ENCODE data around the gene SAP25. TPM values are rescaled to one million over a fixed set of nuclear protein-coding genes. Genes with fewer than 3 reads are reported as not detected.

Gene SAP25
- total RNA-seq, 1 experiment from 2014 or later, result 4.4 TPM

DNA sequence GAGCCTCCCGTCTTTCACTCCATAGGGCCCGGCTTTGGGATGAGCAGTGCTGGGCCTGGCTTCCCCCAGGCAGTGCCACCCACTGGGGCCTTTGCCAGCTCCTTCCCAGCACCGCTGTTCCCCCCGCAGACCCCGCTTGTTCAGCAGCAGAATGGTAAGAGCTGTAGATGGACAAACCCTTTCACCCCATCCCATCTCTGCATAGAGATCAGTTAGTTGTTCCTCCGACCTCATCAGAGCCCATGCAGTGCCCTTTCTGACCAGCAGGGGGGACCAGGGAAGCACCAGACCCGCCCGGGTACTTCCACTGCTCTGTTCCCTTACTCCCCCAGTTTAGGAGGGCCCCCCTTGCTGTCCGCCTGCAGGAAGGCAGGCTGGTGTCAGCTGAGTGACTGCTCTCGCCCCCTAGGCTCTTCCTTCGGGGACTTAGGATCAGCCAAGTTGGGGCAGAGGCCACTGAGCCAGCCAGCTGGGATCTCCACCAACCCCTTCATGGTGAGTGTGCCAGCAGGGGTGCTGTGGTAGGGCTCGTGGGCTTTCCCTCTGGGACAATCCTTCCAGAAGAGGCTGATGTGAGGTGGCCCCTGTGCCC lies 9.8 kb downstream of the SAP25 start:
- no peak overlapping the region for H3K4me3 ChIP-seq (replicated peaks in 1 of 2; ENCODE audit: low read depth in 1 of 2, low read length in 2 of 2)
- ChIA-PET CTCF (interaction anchor here (1.4 to 2.6 kb wide), 3 partner anchors 9 to 94 kb away, joined by 4 to 11 read pairs (median 6); partner anchors contain the start of genes FBXO24 and LRCH4), POLR2A (interaction anchor here (1.2 kb wide), 2 partner anchors 22 to 135 kb away, joined by 3 read pairs; partner anchors contain the start of genes FBXO24, LRCH4 and ZCWPW1), RAD21 (ENCODE audit: low non-redundant PET in 1 of 2, low total read pairs in 2 of 2, uncharacterized antibody in 2 of 2, unreplicated experiment in 2 of 2) (interaction anchor here in 1 of 2 experiments (0.6 kb wide), 1 partner anchor 198 kb away, joined by 3 read pairs; no protein-coding TSS in a partner anchor)
- no peak for DNase-seq (ENCODE audit: low read depth, low spot score)
- H3K9me2 ChIP-seq (ENCODE audit: insufficient read depth), result no peaks in the 10 kb centered on the region
- peaks cover 0 to 20% of the 10 kb centered on the region in 2 experiments; a peak in 1 of 4 replicates for H3K4me1 ChIP-seq (ENCODE audit: control insufficient read depth in 1 of 2, insufficient read depth in 2 of 2, low read length in 2 of 2)
- no peaks in the 10 kb centered on the region for H3K27me3 ChIP-seq (ENCODE audit: insufficient read depth, low read length)
- no TSS peak for BruUV-seq (replicated peaks)
- H3K27ac ChIP-seq (ENCODE audit: low read depth, low read length), result no peak overlapping the region
- H3K9ac ChIP-seq (ENCODE audit: low read length), result no peak overlapping the region
- no peaks in the 10 kb centered on the region for H4K20me1 ChIP-seq (ENCODE audit: insufficient read depth)
- H2AFZ ChIP-seq (ENCODE audit: low read depth, low read length, poor library complexity, severe bottlenecking), result no peak overlapping the region
- TF ChIP-seq SIN3A (IDR thresholded peaks at IDR 0.05; ENCODE audit: low read depth), result no peak
- TF ChIP-seq, protein P1, sequence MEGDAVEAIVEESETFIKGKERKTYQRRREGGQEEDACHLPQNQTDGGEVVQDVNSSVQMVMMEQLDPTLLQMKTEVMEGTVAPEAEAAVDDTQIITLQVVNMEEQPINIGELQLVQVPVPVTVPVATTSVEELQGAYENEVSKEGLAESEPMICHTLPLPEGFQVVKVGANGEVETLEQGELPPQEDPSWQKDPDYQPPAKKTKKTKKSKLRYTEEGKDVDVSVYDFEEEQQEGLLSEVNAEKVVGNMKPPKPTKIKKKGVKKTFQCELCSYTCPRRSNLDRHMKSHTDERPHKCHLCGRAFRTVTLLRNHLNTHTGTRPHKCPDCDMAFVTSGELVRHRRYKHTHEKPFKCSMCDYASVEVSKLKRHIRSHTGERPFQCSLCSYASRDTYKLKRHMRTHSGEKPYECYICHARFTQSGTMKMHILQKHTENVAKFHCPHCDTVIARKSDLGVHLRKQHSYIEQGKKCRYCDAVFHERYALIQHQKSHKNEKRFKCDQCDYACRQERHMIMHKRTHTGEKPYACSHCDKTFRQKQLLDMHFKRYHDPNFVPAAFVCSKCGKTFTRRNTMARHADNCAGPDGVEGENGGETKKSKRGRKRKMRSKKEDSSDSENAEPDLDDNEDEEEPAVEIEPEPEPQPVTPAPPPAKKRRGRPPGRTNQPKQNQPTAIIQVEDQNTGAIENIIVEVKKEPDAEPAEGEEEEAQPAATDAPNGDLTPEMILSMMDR (IDR thresholded peaks at IDR 0.05 in 2 of 3, conservative IDR thresholded peaks at IDR 0.05 in 1 of 3; ENCODE audit: borderline replicate concordance in 1 of 3, insufficient read depth in 1 of 3, low read depth in 2 of 3, low read length in 2 of 3), result peak; percentile 81 to 99 (median 93)
- peak; percentile 83 for TF ChIP-seq RAD21 (IDR thresholded peaks at IDR 0.05; ENCODE audit: low read depth)
- H3K9me3 ChIP-seq (ENCODE audit: control insufficient read depth in 1 of 2, insufficient read depth in 1 of 2, low read depth in 1 of 2, low read length in 2 of 2), result no peaks in the 10 kb centered on the region
- intact Hi-C loops (cut with micrococcal nuclease), result no loop called here
- no peaks in the 10 kb centered on the region for H3K36me3 ChIP-seq (ENCODE audit: control insufficient read depth in 1 of 2, insufficient read depth in 2 of 2, low read length in 2 of 2)
- no peaks in the 10 kb centered on the region for H3K79me2 ChIP-seq (ENCODE audit: insufficient read depth, low read length)
- peak; percentile 80 for ATAC-seq
- H3K4me2 ChIP-seq (ENCODE audit: low read length), result no peak overlapping the region

DNA sequence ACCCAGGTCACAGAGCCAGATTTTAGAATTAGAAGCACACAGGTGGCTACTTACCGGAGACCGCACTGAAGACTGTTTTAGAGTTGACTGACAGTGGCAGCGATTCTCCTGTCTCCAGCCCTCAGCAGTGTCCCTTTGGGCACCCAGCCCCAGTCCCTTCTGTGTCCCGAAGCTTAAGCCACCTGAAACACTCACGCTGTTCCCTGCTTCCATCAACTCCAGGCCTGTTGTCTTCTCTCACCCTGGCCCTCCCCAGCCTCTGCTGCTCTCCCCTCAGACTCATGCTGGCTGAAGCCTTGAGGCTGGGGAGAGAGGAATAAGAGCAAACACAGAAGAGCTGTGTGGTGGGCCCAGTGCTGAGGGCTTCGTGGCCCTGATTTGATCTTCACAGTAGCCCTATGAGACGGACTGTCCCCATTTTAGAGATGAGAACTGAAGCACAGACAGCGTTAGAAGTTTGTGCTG lies 10.6 kb downstream of the SAP25 start:
- H3K9ac ChIP-seq (ENCODE audit: low read length), result no peak overlapping the region
- H3K27me3 ChIP-seq (ENCODE audit: insufficient read depth, low read length), result no peaks in the 10 kb centered on the region
- ChIA-PET POLR2A (interaction anchor here (1.2 kb wide), 1 partner anchor 23 kb away, joined by 3 read pairs; the partner anchor contains the start of genes FBXO24 and LRCH4), RAD21 (ENCODE audit: low non-redundant PET in 1 of 2, low total read pairs in 2 of 2, uncharacterized antibody in 2 of 2, unreplicated experiment in 2 of 2) (no interaction called here), CTCF (interaction anchor here (1.6 to 2.6 kb wide), 2 partner anchors 23 to 94 kb away, joined by 6 to 11 read pairs; partner anchors contain the start of genes FBXO24 and LRCH4)
- H3K27ac ChIP-seq (ENCODE audit: low read depth, low read length), result no peak overlapping the region
- no peak overlapping the region for H3K4me2 ChIP-seq (ENCODE audit: low read length)
- no peak overlapping the region for H3K4me3 ChIP-seq (replicated peaks in 1 of 2; ENCODE audit: low read depth in 1 of 2, low read length in 2 of 2)
- peaks cover 0 to 12% of the 10 kb centered on the region in 2 experiments; a peak in 1 of 4 replicates for H3K4me1 ChIP-seq (ENCODE audit: control insufficient read depth in 1 of 2, insufficient read depth in 2 of 2, low read length in 2 of 2)
- ATAC-seq (no peak), DNase-seq (ENCODE audit: low read depth, low spot score) (no peak)
- H2AFZ ChIP-seq (ENCODE audit: low read depth, low read length, poor library complexity, severe bottlenecking), result no peak overlapping the region
- H3K79me2 ChIP-seq (ENCODE audit: insufficient read depth, low read length), result no peaks in the 10 kb centered on the region
- H3K9me2 ChIP-seq (ENCODE audit: insufficient read depth), result no peaks in the 10 kb centered on the region
- no TSS peak for BruUV-seq (replicated peaks)
- no peaks in the 10 kb centered on the region for H4K20me1 ChIP-seq (ENCODE audit: insufficient read depth)
- no peaks in the 10 kb centered on the region for H3K9me3 ChIP-seq (ENCODE audit: control insufficient read depth in 1 of 2, insufficient read depth in 1 of 2, low read depth in 1 of 2, low read length in 2 of 2)
- no peaks in the 10 kb centered on the region for H3K36me3 ChIP-seq (ENCODE audit: control insufficient read depth in 1 of 2, insufficient read depth in 2 of 2, low read length in 2 of 2)
- intact Hi-C loops (cut with micrococcal nuclease), result no loop called here
- TF ChIP-seq EZH2phosphoT487 (IDR thresholded peaks at IDR 0.05; ENCODE audit: borderline replicate concordance), result no peak
- TF ChIP-seq SRF (IDR thresholded peaks at IDR 0.05; ENCODE audit: low read depth), result no peak
- TF ChIP-seq EGR1 (IDR thresholded peaks at IDR 0.05; ENCODE audit: low read depth), result no peak
- TF ChIP-seq, protein P2, sequence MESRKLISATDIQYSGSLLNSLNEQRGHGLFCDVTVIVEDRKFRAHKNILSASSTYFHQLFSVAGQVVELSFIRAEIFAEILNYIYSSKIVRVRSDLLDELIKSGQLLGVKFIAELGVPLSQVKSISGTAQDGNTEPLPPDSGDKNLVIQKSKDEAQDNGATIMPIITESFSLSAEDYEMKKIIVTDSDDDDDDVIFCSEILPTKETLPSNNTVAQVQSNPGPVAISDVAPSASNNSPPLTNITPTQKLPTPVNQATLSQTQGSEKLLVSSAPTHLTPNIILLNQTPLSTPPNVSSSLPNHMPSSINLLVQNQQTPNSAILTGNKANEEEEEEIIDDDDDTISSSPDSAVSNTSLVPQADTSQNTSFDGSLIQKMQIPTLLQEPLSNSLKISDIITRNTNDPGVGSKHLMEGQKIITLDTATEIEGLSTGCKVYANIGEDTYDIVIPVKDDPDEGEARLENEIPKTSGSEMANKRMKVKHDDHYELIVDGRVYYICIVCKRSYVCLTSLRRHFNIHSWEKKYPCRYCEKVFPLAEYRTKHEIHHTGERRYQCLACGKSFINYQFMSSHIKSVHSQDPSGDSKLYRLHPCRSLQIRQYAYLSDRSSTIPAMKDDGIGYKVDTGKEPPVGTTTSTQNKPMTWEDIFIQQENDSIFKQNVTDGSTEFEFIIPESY (IDR thresholded peaks at IDR 0.05; ENCODE audit: extremely low read depth, insufficient replicate concordance, low read length), result no peak
- TF ChIP-seq TCF7L2 (IDR thresholded peaks at IDR 0.05; ENCODE audit: borderline replicate concordance, extremely low read depth, insufficient read depth, insufficient read length), result no peak
- TF ChIP-seq JUND (IDR thresholded peaks at IDR 0.05), result no peak
- no peak for TF ChIP-seq ZNF274 (IDR thresholded peaks at IDR 0.05; ENCODE audit: low read depth, low read length)

All from HCT116 (cell line).